HepG2 (cell line): ENCODE results near the gene CAMK4.

ENCODE experiments used
- BRCA1 ChIP-seq: sonication (generic); formaldehyde crosslinking; IDR thresholded peaks from 2 replicates; pipeline ENCODE4 v1.4.0; 2020; ENCODE audit warnings: missing genetic modification reagents
- CEBPB ChIP-seq: IDR thresholded peaks from 2 replicates; pipeline ENCODE4 v1.6.1; 2011; ENCODE audit warnings: low read depth, low read length, improper control_type of control experiment, borderline replicate concordance
- EZH2 ChIP-seq: conservative IDR thresholded peaks from 2 replicates; pipeline ENCODE4 v1.6.1; 2012; ENCODE audit warnings: mild to moderate bottlenecking, low read depth, low read length, moderate library complexity
- POLR2A ChIP-seq, 2 experiments: IDR thresholded peaks; 2 replicates each; pipeline ENCODE4 v1.6.1; 2011; ENCODE audit warnings: low read depth in 2 of 2, low read length in 2 of 2, mild to moderate bottlenecking in 1 of 2, moderate library complexity in 1 of 2; ENCODE audit not compliant: insufficient read depth in 1 of 2
- PTBP1 ChIP-seq: fragments of 200-400 bp; formaldehyde crosslinking; IDR thresholded peaks from 2 replicates; pipeline ENCODE4 v1.6.1; 2018; ENCODE audit warnings: low read length, low read depth; ENCODE audit not compliant: poor library complexity, severe bottlenecking
- SETDB1 ChIP-seq: sonication (generic); formaldehyde crosslinking; IDR thresholded peaks from 2 replicates; pipeline ENCODE4 v1.5.1; 2020; ENCODE audit warnings: missing genetic modification reagents, mild to moderate bottlenecking, borderline replicate concordance
- ZFY ChIP-seq: sonication (generic); formaldehyde crosslinking; IDR thresholded peaks from 2 replicates; pipeline ENCODE4 v1.4.0; 2020; ENCODE audit warnings: missing genetic modification reagents
- TF ChIP-seq, protein P1 (sequence below): sonication (generic); formaldehyde crosslinking; IDR thresholded peaks from 2 replicates; pipeline ENCODE4 v1.8.1; 2022; ENCODE audit warnings: mild to moderate bottlenecking, missing genetic modification reagents
- TF ChIP-seq, protein P2 (sequence below): sonication (generic); formaldehyde crosslinking; IDR thresholded peaks from 2 replicates; pipeline ENCODE4 v1.5.0; 2020; ENCODE audit warnings: mild to moderate bottlenecking, missing genetic modification reagents, moderate library complexity

DNA sequence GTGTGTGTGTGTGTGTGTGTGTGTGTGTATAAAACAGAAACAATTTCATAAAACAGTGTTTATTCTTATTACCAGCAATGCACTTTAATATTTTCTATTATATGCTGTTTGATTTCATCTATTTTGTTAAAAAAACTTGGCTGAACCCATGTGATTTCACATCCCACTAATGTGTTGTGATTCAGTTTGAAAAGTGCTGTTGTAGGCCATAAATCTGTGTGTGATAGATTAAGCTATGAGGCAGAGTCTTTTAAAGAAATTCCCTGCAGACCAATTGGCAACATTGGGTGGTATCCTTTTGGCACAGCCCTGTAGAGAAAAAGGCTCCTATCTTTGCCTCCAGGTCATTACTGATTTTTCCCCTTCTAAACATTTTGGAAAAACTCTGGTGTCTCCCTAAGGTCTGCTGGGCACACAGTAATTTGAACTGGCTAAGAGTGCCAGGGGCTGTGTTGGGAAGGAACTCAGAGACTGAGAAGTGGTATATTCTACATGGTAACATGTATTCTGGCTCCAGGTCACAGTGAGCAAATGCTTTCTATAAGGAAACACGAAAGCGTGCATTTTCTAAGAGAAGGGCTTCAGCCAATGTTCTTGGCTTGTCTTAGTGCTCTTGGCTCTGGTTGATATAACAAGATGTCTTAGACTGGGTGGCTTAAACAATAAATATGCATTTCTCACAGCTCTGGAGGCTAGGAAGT is 4.5 kb downstream of the CAMK4 start:
- TF ChIP-seq PTBP1 (no peak), ZFY (CRISPR knock-in tag) (no peak), BRCA1 (no peak), CEBPB (no peak), EZH2 (no peak), POLR2A (IDR thresholded peaks at IDR 0.05; ENCODE audit: insufficient read depth in 1 of 2, low read depth in 2 of 2, low read length in 2 of 2) (no peak), SETDB1 (CRISPR knock-in tag) (no peak)
- TF ChIP-seq, protein P1, sequence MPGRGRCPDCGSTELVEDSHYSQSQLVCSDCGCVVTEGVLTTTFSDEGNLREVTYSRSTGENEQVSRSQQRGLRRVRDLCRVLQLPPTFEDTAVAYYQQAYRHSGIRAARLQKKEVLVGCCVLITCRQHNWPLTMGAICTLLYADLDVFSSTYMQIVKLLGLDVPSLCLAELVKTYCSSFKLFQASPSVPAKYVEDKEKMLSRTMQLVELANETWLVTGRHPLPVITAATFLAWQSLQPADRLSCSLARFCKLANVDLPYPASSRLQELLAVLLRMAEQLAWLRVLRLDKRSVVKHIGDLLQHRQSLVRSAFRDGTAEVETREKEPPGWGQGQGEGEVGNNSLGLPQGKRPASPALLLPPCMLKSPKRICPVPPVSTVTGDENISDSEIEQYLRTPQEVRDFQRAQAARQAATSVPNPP: no peak
- TF ChIP-seq, protein P2, sequence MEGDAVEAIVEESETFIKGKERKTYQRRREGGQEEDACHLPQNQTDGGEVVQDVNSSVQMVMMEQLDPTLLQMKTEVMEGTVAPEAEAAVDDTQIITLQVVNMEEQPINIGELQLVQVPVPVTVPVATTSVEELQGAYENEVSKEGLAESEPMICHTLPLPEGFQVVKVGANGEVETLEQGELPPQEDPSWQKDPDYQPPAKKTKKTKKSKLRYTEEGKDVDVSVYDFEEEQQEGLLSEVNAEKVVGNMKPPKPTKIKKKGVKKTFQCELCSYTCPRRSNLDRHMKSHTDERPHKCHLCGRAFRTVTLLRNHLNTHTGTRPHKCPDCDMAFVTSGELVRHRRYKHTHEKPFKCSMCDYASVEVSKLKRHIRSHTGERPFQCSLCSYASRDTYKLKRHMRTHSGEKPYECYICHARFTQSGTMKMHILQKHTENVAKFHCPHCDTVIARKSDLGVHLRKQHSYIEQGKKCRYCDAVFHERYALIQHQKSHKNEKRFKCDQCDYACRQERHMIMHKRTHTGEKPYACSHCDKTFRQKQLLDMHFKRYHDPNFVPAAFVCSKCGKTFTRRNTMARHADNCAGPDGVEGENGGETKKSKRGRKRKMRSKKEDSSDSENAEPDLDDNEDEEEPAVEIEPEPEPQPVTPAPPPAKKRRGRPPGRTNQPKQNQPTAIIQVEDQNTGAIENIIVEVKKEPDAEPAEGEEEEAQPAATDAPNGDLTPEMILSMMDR (CRISPR knock-in tag): no peak
